OCI-LY3 (cell line): Measurements from ENCODE around the gene HAPLN1.

ENCODE experiments used
- EZH2phosphoT487 ChIP-seq: fragments of 200-600 bp; shearing (Covaris generic); IDR thresholded peaks from 2 replicates; pipeline ENCODE4 v1.6.1; 2018; ENCODE audit warnings: antibody characterized with exemption, mixed run types, low read depth
- TF ChIP-seq, protein P1 (sequence below): fragments of 200-600, 300-600 bp; sonication (generic); IDR thresholded peaks from 2 replicates; pipeline ENCODE4 v1.5.1; 2014; ENCODE audit warnings: antibody characterized with exemption, low read length, low read depth

DNA sequence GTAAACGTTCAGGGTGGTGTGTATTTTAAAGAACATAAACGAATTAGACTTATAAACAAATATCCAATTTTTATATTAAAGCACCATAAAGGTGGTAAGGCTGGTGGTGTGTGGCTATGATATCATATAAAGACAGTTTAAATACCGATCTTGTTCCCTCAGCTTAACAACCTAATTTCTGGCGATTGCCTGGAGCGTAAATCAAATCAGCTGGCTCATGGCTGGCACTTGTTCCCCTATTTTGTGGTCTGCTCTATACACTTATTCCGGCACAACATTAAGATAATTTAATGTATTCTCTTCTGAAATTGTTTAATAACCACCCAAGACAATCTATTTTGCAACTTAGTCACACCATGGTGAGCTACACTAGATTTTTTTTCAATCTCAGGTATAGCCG, 2.4 kb upstream of the HAPLN1 start:
- TF ChIP-seq, protein P1, sequence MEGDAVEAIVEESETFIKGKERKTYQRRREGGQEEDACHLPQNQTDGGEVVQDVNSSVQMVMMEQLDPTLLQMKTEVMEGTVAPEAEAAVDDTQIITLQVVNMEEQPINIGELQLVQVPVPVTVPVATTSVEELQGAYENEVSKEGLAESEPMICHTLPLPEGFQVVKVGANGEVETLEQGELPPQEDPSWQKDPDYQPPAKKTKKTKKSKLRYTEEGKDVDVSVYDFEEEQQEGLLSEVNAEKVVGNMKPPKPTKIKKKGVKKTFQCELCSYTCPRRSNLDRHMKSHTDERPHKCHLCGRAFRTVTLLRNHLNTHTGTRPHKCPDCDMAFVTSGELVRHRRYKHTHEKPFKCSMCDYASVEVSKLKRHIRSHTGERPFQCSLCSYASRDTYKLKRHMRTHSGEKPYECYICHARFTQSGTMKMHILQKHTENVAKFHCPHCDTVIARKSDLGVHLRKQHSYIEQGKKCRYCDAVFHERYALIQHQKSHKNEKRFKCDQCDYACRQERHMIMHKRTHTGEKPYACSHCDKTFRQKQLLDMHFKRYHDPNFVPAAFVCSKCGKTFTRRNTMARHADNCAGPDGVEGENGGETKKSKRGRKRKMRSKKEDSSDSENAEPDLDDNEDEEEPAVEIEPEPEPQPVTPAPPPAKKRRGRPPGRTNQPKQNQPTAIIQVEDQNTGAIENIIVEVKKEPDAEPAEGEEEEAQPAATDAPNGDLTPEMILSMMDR: no peak
- no peak for TF ChIP-seq EZH2phosphoT487
